ENCODE results near the gene LRRC57. TPM values are rescaled to one million over a fixed set of nuclear protein-coding genes. Genes with fewer than 3 reads are reported as not detected.

LRRC57 gene
- total and polyA plus RNA-seq, 2 of the 13 experiments (the other 11 are each of a cell fraction or from before 2014, with no cell fraction given): 5.8 to 14.8 TPM

GRCh38 chr15:42503825-42504224 lies 44.8 kb downstream of the LRRC57 start (continued):
- TF ChIP-seq NFRKB (IDR thresholded peaks at IDR 0.05): no peak

GRCh38 chr15:42502477-42502876 lies 46.1 kb downstream of the LRRC57 start:
- no peaks in the 10 kb centered on the region for H4K20me1 ChIP-seq (ENCODE audit: insufficient read depth, low read length)
- TF ChIP-seq DNMT1 (CRISPR knock-in tag; IDR thresholded peaks at IDR 0.05) (no peak), ADNP (CRISPR knock-in tag; IDR thresholded peaks at IDR 0.05) (no peak), HINFP (CRISPR knock-in tag; IDR thresholded peaks at IDR 0.05; ENCODE audit: low read depth) (no peak), NFRKB (IDR thresholded peaks at IDR 0.05) (no peak)
- H3K9ac ChIP-seq (ENCODE audit: insufficient read depth, low read depth, low read length): no peak overlapping the region
- in situ Hi-C loops (cut with HindIII; ENCODE audit: extremely low pct_ligation_motif_present, low pct_unique_long_range_greater_than_20kb) (no loop called here), intact Hi-C loops (cut with micrococcal nuclease; ENCODE audit: unreplicated experiment) (no loop called here)
- H3K9me3 ChIP-seq (ENCODE audit: low read length): no peaks in the 10 kb centered on the region
- DNase-seq (ENCODE audit: low spot score): no peak
- H2AFZ ChIP-seq (ENCODE audit: low read length): no peak overlapping the region
- ATAC-seq: no peak
- CTCF ChIA-PET (ENCODE audit: low intra/inter-chr PET ratio, low total read pairs): no interaction called here
- POLR2A ChIA-PET: no interaction called here
- no peaks in the 10 kb centered on the region for H3K27me3 ChIP-seq (ENCODE audit: control insufficient read depth in 1 of 2, insufficient read depth in 2 of 2, low read length in 2 of 2)
- peaks cover 39% of the 10 kb centered on the region for H3K79me2 ChIP-seq (ENCODE audit: insufficient read depth, low read length)
- no TSS peak for BruUV-seq (replicated peaks)
- H3K27ac ChIP-seq (ENCODE audit: extremely low read length, insufficient read depth, low read length): no peak overlapping the region
- peaks cover 0 to 4% of the 10 kb centered on the region in 2 experiments; a peak in 1 of 5 replicates for H3K36me3 ChIP-seq (replicated peaks in 1 of 2; ENCODE audit: control insufficient read depth in 1 of 2, insufficient read depth in 2 of 2, low read length in 2 of 2)
- H3K4me3 ChIP-seq (replicated peaks in 1 of 3; ENCODE audit: insufficient read depth in 1 of 3, low read depth in 2 of 3, low read length in 3 of 3): no peak overlapping the region
- H3K4me1 ChIP-seq (ENCODE audit: insufficient read depth, low read length): peaks cover 33% of the 10 kb centered on the region
- FAIRE-seq: no peak
- H3K4me2 ChIP-seq (ENCODE audit: low read depth, low read length): no peak overlapping the region
- WGBS (ENCODE audit: low lambda C conversion rate): 99% methylated on average over 4 of the region's 4 CpGs

GRCh38 chr15:42499858-42500609 lies 48.6 kb downstream of the LRRC57 start:
- H4K20me1 ChIP-seq (ENCODE audit: insufficient read depth, low read length): no peaks in the 10 kb centered on the region
- no peak for TF ChIP-seq PRMT3 (CRISPR knock-in tag; IDR thresholded peaks at IDR 0.05; ENCODE audit: borderline replicate concordance, low read depth)
- TF ChIP-seq TGIF2 (CRISPR knock-in tag; IDR thresholded peaks at IDR 0.05): no peak
- no peak for TF ChIP-seq NONO (IDR thresholded peaks at IDR 0.05)
- TF ChIP-seq NONO (CRISPR knock-in tag; conservative IDR thresholded peaks at IDR 0.05): no peak
- TF ChIP-seq ZNF770 (CRISPR knock-in tag; IDR thresholded peaks at IDR 0.05): peak; percentile 82
- no peak for TF ChIP-seq ZNF230 (CRISPR knock-in tag; IDR thresholded peaks at IDR 0.05)
- no peaks in the 10 kb centered on the region; a peak in 1 of 5 replicates for H3K27me3 ChIP-seq (ENCODE audit: control insufficient read depth in 1 of 2, insufficient read depth in 2 of 2, low read length in 2 of 2)
- CTCF ChIA-PET (ENCODE audit: low intra/inter-chr PET ratio, low total read pairs): no interaction called here
- intact Hi-C loops (cut with micrococcal nuclease; ENCODE audit: unreplicated experiment) (no loop called here), in situ Hi-C loops (cut with HindIII; ENCODE audit: extremely low pct_ligation_motif_present, low pct_unique_long_range_greater_than_20kb) (no loop called here)
- WGBS (ENCODE audit: low lambda C conversion rate): 91% methylated on average over 12 of the region's 12 CpGs
- BruUV-seq (replicated peaks): no TSS peak
- H3K79me2 ChIP-seq (ENCODE audit: insufficient read depth, low read length): peaks cover 52% of the 10 kb centered on the region
- no peak overlapping the region for H3K9ac ChIP-seq (ENCODE audit: insufficient read depth, low read depth, low read length)
- peaks cover 48% of the 10 kb centered on the region for H3K4me1 ChIP-seq (ENCODE audit: insufficient read depth, low read length)
- ATAC-seq (no peak), FAIRE-seq (no peak), DNase-seq (ENCODE audit: low spot score) (no peak)
- H2AFZ ChIP-seq (ENCODE audit: low read length): no peak overlapping the region
- H3K9me3 ChIP-seq (ENCODE audit: low read length): no peaks in the 10 kb centered on the region
- no peak overlapping the region for H3K4me2 ChIP-seq (ENCODE audit: low read depth, low read length)
- no peak overlapping the region for H3K27ac ChIP-seq (ENCODE audit: extremely low read length, insufficient read depth, low read length)
- H3K4me3 ChIP-seq (replicated peaks in 1 of 3; ENCODE audit: insufficient read depth in 1 of 3, low read depth in 2 of 3, low read length in 3 of 3): no peak overlapping the region
- no peaks in the 10 kb centered on the region; a peak in 1 of 5 replicates for H3K36me3 ChIP-seq (replicated peaks in 1 of 2; ENCODE audit: control insufficient read depth in 1 of 2, insufficient read depth in 2 of 2, low read length in 2 of 2)
- POLR2A ChIA-PET: interaction anchor here (1.0 kb wide), 1 partner anchor 9 kb away, joined by 3 read pairs; the partner anchor contains the start of gene ZNF106

Data from HepG2 (cell line).